ENCODE measurements around the gene TIMP1.
"Not testable (repeated sequence)": the region's sequence is repeated elsewhere in the genome, so short reads cannot be mapped to it uniquely, and the experiment has no call there.

Gene TIMP1

DNA sequence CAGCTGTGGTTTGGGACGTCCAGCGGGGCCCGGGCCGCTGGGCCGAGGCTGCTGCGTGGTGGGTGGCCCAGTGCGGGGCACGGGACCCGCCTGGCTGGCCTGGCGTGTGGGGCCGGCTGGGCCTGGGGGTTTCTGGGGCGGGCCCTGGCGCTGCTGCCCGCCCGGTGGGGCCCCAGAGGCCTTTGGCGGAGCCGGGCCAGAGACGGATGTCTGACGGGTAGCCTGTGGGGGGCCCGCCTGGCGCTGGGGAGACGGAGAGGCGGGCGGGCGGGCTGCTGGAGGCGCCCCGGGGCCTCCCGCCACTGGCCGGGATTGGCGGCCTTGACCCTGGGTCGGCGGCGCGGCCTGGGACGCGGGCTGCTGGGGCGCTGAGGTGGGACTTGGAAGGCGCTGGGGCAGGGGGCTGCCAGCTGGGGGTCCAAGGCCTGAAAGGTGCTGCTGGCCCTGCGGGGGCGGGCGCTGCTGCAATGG lies 8.1 kb upstream of the TIMP1 start:
- DNase-seq, result peak; percentile 53

DNA sequence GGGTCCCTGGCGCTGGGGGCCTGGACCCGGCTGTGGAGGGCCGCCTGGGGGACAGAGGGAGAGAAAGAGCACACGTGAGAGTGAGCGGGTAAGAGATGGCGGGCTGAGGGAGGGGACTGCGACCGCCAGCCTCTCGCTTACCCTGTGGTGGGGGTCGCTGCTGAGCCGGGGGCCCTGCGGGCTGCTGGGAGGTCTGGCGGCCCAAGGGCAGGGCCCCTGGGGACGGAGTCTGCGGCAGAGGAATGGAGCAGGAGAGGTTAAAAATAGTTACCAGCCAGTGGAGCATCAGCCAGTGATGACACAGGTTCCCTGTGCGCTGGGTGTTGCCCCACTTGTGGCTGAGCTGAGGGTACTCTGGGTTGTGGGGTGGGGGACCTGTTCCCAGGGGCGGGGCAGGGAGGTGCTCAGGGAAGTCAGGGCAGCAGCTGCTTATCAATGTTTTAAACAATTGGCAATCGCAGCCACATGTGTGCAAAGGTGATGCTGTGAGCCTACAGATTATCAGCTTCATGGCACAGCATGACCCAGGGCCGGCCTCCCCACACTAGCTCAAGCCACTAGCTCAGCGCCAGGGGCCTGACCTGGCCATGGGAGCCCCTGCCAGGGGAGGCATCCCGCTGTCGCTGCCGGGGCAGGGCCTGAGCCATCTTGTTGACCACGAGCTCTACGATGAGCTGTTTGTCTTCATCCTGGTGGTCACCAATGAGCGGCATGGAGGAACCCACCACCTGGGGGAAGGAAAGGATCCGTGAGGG lies 7.5 kb upstream of the TIMP1 start:
- no peak for DNase-seq

DNA sequence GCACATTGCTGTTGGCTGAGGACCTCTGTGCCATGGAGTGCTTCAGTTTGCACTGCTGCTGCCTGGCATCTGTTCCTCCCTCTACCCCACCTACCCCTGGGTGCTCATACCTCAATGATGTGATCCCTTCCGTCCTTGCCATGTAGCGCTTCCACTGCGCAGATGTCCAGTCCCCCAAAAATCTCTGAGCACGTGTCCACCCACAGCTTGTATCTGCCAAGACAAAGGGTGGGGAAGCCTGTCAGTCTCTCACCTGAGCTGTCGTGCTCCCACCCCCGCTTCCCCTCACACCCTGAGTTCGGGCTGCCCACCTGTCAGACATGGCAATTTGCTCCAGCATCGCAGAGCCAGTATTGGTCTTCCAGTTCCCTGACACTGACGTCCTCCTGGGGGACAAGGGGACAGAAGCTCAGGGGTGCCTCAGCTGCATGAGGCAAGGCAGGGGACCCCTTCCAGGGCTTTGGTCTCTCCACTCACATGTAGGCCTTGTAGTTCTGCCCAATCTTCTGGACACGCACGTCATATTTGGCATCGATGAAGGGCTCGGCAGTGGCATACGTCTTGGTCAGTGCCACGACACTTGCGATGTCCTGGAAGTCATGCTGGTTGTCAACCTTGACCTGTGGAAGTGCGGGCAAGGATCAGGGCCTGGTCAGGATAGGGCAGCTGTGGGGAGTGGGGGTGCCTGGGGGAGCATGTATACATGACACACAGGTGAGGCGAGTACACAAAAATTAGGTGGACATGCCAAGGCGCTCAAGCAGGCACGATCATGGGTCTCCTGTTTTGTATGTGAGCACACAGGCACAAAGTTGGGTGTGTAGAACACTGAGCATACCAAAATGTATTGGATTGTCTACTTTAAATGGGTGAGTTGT lies 6.0 kb upstream of the TIMP1 start:
- DNase-seq, result no peak

DNA sequence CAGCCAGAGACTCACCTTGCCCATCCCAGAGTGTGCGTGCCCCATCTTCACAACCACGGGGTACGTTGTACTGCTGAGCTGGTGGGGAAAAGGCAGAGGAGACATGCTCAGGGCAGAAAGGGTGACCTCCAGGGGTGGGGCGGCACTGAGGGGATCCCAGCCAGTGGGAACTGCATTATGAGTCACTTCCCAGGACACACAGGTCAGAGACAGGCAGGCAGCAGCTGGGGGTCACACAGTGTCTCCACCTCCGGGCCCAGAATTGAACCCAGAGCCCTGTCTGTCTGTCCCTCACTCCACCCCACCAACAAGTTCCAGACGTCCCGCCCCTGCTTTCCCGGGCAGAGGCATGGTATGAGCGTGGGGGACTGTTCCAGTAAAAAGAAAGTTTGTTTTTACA lies 4.8 kb upstream of the TIMP1 start:
- DNase-seq, result no peak

DNA sequence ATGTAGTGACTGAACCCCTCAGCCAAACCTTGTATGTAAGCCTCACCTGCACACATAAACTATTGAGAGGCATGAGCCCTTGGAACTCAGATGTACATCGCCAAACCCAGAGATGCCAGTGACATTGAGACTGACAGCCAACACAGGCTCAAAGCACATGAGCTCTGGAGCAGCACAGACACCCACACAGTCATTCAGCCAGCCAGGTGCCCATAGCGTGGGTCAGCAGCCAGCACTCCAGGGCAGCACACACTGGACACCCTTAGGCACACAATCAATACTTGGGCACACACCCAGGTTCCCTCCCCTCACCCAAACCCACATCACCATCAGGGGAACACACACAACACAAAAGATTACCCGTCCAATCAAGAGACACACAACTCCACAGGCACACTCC lies 4.3 kb upstream of the TIMP1 start:
- DNase-seq, result no peak

DNA sequence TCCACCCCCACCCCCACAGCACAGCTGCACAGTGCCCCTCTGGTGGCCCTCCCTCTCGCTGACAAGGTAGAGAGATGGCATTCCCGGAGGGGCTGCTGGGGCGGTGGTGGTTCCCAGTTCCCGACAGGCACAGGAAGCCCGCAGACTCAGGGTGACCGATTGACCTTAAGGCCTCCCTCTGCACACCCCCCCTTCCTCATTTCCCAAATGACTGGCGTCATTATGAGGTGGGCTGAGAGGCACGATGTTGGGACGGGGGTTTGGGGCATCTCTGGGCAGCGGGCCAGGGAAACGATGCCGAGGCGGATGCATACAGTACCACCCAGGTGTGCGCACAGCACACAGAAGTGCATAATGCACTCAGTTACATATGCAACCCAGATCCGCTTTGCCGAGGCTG lies 3.5 kb upstream of the TIMP1 start:
- no peak for DNase-seq

DNA sequence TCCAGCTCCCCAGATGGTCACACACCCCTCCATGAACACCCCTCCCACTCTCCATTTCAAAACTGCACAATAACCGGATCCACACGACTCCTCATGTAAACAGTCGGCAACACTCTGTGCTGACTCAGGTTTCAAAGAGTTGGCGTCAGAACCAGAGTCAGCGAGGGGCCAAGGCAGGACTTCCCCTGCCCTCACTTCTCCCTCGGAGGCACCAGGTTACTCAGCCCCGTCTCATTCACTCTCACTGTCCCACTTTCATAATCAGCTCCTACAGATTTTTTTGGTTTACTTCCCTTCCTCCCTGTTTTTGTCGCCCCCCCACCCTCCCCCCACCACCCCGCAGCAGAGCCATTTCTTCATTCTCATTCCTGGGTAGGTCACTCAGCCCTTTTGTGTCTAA lies 2.7 kb upstream of the TIMP1 start:
- no peak for DNase-seq

DNA sequence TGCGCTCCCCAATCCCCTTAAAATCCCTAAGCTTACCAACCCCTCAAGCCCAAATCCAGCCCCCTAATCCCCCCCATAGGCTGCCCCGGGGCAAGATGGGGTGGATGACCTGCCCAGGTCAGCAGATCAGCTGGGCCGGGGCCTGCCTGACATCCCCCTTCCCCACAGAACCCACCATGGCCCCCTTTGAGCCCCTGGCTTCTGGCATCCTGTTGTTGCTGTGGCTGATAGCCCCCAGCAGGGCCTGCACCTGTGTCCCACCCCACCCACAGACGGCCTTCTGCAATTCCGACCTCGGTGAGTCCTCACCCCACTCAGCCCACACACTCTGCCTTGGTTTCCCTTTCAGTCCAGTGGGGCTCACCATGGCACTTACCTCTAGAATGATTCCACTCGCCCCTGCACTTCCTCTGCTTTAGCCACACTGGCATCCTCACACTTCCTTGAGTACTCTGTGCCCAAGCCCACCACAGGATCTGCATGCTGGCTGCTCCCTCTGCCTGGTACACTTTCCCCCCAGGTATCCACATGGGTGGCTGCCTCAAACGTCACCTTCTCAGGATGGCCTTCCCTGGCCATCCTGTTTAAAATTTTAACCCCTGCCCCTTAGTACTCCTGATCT lies 1.1 kb downstream of the TIMP1 start:
- DNase-seq, result no peak

DNA sequence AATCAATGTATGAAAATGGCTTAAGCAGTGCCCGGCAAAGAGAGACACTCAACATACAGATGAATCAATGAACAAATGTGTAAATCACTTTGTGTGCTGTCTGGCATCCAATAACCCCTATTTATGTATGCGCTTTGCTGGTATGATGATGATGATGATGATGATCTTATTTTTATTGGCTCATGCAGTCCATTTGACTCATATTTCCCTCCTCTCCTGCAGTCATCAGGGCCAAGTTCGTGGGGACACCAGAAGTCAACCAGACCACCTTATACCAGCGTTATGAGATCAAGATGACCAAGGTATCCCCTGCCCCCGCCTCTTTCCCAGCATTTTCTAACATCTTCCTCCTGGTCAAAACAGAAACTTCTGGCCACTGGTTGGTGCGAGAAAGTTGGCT lies 2.5 kb downstream of the TIMP1 start:
- DNase-seq, result no peak

DNA sequence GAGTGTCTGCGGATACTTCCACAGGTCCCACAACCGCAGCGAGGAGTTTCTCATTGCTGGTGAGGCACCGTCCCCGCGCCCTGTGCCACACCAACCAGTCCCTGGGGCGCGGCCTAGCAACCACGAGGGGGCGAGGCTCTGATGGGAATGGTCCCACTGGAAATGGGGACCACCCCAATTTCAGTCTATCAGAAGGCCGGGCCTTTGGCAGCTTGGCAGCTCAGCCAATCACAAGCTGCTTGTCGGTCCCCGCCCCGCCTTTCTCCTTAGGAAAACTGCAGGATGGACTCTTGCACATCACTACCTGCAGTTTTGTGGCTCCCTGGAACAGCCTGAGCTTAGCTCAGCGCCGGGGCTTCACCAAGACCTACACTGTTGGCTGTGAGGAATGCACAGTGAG lies 3.0 kb downstream of the TIMP1 start:
- no peak for DNase-seq

DNA sequence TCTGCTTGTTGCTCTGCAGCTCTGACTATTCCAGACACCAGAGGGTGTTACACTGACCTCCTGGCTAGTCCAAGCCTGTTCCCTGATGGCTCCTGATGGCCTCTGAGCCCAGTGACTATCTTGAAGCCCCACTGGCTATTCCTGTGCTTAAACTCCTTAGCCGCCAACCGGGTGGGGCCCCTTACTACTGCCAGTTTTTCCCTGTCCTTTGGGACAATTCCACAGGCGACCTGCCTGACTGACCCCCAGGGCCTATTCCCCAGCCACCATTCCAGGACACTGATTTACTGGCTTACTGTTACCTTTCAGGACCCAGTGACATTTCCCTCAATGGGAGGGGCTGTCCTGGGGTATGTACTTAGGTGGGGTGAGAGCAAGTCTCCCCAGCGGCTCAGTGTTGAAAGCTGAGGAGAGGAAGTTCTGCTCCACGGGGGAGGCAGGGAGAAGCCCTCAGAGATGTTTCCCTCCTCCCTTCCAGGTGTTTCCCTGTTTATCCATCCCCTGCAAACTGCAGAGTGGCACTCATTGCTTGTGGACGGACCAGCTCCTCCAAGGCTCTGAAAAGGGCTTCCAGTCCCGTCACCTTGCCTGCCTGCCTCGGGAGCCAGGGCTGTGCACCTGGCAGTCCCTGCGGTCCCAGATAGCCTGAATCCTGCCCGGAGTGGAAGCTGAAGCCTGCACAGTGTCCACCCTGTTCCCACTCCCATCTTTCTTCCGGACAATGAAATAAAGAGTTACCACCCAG lies 4.0 kb downstream of the TIMP1 start:
- DNase-seq, result no peak

DNA sequence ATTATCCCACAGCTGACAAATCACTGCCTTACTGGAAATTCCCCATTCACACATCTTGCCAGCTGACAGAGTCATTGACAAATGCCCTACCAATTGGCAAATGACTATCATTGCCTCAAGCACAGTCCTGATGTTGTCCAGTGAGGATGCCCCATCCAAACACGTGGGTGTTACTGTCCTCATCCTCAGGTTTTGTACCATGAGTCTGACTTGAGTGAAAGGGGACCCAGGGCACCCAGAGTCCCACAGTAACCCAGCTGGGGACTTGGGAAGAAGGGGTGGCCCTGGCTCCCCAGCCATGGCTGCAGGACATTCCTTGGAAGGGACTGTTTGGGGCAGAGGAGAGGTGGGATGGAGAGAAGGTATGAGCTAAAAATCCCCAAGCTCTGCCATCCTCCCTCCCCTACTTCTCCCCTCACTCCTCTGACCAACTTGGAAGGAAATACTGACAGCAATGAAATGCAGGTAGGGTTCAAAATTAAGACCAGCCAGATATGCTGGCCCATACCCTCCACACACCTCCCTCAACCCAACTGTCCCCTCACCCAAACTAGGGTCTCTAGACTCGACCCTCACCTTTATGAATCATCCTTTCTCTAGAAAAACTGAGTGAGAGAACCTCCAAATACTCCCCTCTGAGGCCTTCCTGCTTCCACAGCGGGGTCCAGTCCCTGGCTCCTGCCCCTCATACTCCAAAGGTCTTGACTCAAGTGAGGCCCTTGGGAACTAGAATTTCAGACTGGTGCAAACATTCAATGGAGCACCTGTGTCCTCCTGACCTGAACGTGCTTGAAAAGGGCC lies 5.1 kb downstream of the TIMP1 start:
- DNase-seq, result no peak

DNA sequence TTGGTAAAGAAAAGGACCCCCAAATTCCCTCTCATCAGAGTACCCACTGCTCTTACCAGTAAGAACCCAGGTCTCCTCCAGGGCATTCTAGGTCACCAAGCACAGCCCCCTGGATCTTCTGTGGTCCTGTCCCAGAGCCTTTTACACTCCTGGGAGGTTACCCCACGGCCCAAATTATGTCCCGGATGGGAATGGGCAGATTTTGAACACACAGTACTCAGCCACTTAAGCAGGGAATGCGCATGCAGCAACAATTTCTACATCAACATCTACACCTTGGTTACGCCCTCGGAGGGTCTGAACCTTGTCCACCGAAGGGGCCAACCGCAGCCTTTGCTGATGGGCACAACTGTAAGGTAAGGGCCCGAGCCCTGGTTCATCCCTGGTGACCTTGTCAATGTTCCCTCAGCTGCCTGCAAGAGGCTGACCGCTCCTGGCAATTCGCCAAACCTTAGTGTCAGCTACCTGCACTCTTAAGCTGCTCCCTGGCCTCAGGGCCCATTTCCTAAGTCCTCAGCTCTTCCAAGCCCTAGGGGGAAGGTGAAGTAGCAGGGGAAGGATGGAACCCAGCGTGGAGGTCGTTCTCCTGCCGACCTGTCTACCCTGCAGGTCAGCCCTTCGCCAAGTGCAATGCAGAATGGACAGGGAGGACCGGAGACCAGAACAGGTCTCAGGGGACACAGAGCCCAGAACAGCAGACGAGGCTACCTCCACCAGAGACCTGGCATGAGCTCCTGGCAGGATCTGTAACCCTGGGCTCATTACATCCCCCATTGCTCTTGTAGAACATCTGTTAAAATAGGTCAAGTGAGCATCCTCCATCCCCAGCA lies 5.9 kb downstream of the TIMP1 start:
- DNase-seq, result no peak

DNA sequence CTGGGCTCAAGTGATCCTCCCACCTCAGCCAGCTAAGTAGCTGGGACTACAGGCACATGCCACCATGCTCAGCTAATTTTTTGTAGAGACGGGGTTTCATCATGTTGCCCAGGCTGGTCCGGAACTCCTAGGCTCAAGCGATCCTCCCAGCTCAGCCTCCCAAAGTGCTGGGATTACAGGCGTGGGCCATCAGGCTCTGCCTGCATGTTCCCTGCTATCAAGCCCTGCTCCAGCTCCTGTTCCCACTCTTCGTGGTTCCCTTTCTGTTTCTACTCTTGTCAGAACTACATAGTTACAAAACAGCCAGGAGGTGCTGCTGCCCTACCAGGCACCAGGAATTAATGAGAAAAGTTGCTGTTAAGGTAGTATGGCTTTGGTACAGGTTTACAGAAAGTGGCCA lies 8.7 kb downstream of the TIMP1 start:
- no peak for DNase-seq

DNA sequence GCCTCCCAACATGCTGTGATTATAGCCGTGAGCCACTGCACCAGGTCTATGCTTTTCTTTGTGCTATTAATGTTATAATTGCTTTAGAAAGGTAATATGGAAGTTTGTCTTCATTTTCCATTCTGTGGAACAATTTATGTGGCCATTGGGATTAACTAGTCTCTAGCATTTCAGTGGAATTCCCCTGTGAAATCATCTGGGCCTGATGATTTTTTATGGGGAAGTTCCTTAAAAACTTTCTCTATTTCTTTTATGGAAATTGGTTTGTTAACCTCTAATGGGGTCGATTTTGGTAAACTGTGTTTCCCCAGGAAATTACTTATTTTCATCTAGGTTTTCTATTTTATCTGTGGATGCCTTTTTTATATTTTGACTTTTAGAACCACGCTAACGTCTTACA lies 11.3 kb downstream of the TIMP1 start:
- no peak for DNase-seq

DNA sequence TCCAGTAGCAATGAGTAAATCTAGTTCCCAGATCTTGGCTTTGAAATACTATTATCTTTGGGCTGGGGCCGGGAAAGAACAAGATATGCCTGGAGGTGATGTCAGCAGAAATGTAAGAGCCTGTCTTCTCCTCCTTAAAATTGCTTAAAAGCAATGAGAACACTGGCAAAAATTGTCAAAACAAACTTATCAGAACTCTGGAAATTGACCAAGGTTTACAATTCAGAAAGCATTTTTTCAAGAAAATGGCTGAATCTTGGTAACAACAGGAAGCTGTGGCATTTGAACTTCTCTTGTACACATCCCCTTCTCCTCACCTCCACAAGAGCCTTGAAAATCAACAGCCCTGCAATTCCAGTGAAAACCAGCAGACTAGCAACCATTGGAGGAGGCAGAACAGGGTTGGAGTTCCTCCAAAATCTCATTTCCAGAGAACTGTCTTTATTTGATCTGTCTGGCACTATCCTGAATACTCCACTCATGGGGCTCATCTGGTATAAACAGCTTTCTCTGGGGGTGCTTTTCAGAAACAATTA lies 13.5 kb downstream of the TIMP1 start:
- DNase-seq, result no peak

DNA sequence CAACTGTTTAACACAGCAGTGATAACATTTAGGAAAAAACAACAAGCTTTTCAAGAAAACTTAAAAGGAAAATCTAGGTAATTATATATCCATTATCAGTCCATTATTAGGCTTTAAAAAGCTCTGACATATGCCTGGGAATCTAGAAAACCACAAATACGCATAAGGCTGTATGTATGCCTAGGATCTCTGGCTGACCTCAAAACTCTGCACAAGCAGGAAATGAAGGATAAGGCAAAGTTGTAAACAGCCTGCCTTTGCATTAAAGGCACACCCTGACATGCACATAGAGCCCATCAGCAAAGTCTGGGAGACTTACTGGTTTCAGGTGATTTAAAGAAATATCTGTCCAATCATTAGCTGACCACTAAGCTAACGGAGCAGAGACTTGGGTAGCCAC lies 14.0 kb downstream of the TIMP1 start:
- no peak for DNase-seq

DNA sequence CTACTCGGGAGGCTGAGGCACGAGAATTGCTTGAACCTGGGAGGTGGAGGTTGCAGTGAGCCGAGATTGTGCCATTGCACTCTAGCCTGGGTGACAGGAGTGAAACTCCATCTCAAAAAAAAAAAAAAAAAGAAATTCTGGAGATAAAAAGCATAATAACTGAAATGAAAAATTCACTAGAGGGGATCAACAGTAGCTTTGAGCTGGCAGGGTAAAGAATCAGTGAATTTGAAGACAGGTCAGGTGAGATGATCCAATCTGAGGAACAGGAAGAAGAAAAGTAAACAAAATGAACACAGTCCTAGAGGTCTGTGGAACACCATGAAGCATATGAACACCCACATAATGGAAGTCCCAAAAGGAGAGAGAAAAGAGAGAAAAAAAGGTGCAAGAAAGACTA lies 15.0 kb downstream of the TIMP1 start:
- DNase-seq, result no peak

DNA sequence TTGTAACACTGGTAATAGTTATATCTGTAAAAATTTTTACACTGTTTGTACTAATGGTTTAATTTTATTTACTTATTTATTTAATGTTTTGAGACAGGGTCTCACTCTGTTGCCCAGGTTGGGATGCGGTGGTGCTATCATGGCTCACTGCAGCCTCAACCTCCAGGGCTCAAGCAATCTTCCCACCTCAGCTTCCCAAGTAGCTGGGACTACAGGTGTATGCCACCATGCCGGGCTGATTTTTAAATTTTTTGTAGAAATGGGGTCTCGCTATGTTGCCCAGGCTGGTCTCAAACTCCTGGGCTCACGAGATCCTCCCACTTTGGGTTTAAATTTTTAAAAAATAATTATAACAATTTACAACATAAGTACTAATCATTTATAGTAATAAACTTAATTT lies 20.9 kb downstream of the TIMP1 start:
- not testable (repeated sequence) for DNase-seq

DNA sequence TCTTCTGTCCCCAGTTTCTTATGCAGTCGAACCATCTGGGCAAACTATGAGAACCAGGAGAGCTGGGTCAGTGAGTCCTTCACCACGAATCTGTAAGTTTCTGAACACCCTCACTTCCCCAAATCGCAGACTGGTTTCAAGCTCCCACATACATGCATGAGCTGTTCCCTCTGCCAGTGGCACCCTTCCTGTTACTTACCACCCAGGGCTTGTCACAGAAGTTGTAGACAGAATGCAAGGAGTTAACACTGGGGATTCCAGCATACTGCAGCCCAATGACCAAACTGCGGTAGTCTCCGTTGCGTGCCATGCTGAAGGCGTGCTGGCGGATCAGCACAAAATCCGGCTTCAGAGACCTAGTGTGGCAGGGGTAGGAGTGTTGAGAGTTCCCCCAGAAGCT lies 22.8 kb downstream of the TIMP1 start:
- no peak for DNase-seq

DNA sequence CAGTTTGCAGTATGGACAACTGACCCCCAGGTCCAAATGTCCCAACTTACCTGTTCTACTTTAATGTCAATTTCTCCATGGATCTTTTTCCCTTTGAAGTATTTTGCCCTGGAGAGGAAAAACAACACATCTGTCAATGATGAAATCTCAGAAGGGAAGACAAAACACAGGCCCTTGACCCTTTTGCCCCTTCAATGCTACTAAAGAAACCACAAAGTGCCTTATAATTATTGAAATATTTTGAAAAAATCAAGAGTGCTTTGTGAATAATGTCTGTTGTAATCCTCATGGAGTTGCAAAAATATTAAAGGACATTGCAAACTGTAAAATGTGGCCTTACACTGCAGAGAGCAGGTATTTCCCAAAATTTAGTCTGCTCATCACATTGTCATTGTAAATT lies 24.9 kb downstream of the TIMP1 start:
- no peak for DNase-seq

Data from left hindlimb (tissue), 1 donor.